MM.1S (cell line): Measurements from ENCODE around the gene XYLT1.

Experiments
- DNase-seq: peaks from one replicate; pipeline ENCODE4 v3.0.0-alpha.2; 2015
- H2AFZ ChIP-seq: fragments of 300-600 bp; sonication (generic); 2 replicates; pipeline ENCODE4 v1.6.0; 2016; ENCODE audit warnings: antibody characterized with exemption, low read length
- H3F3A ChIP-seq: fragments of 300-600 bp; sonication (generic); 2 replicates; pipeline ENCODE4 v1.6.1; 2016; ENCODE audit warnings: mild to moderate bottlenecking, antibody characterized with exemption, low read length, moderate library complexity, mixed read lengths; ENCODE audit not compliant: insufficient read depth
- H3K27ac ChIP-seq: fragments of 300-600 bp; sonication (generic); 2 replicates; pipeline ENCODE4 v1.5.1; 2016; ENCODE audit warnings: mild to moderate bottlenecking, low read length
- H3K27me3 ChIP-seq: fragments of 300-600 bp; sonication (generic); replicated peaks from 2 replicates; pipeline ENCODE4 v1.6.0; 2016; ENCODE audit warnings: low read length; ENCODE audit not compliant: insufficient read depth
- H3K36me3 ChIP-seq: fragments of 300-600 bp; sonication (generic); replicated peaks from 2 replicates; pipeline ENCODE4 v1.6.1; 2016; ENCODE audit warnings: mild to moderate bottlenecking, low read length, mixed read lengths; ENCODE audit not compliant: insufficient read depth
- H3K4me1 ChIP-seq: fragments of 300-600 bp; sonication (generic); 2 replicates; pipeline ENCODE4 v1.6.1; 2016; ENCODE audit warnings: low read length, mixed read lengths
- H3K4me2 ChIP-seq: fragments of 300-600 bp; sonication (generic); 2 replicates; pipeline ENCODE4 v1.6.0; 2016; ENCODE audit warnings: low read depth, low read length
- H3K4me3 ChIP-seq: fragments of 300-600 bp; sonication (generic); 2 replicates; pipeline ENCODE4 v1.5.1; 2016; ENCODE audit warnings: low read length, mixed read lengths
- H3K79me2 ChIP-seq: fragments of 300-600 bp; sonication (generic); 2 replicates; pipeline ENCODE4 v1.6.1; 2016; ENCODE audit warnings: mixed run types, low read length, mixed read lengths
- H3K9ac ChIP-seq: fragments of 300-600 bp; sonication (generic); 2 replicates; pipeline ENCODE4 v1.6.1; 2016; ENCODE audit warnings: low read length, mixed read lengths
- H3K9me2 ChIP-seq: fragments of 300-600 bp; sonication (generic); replicated peaks from 2 replicates; pipeline ENCODE4 v1.6.1; 2016; ENCODE audit warnings: mild to moderate bottlenecking, low read length, mixed read lengths; ENCODE audit not compliant: insufficient read depth
- H3K9me3 ChIP-seq: fragments of 300-600 bp; sonication (generic); replicated peaks from 2 replicates; pipeline ENCODE4 v1.6.1; 2016; ENCODE audit warnings: mild to moderate bottlenecking, low read length, mixed read lengths; ENCODE audit not compliant: insufficient read depth
- H4K20me1 ChIP-seq: fragments of 300-600 bp; sonication (generic); 2 replicates; pipeline ENCODE4 v1.6.1; 2016; ENCODE audit warnings: mild to moderate bottlenecking, low read length, moderate library complexity, mixed read lengths; ENCODE audit not compliant: insufficient read depth
- CTCF ChIP-seq: fragments of 300-600 bp; sonication (generic); IDR thresholded peaks from 2 replicates; pipeline ENCODE4 v1.5.1; 2016; ENCODE audit warnings: antibody characterized with exemption, low read length, mixed read lengths
- EZH2 ChIP-seq: fragments of 300-600 bp; sonication (generic); optimal IDR thresholded peaks from 2 replicates; pipeline ENCODE3; 2017; ENCODE audit warnings: low read depth, mild to moderate bottlenecking, antibody characterized with exemption, low read length, mixed read lengths
- EZH2phosphoT487 ChIP-seq: fragments of 300-600 bp; sonication (generic); IDR thresholded peaks from 2 replicates; pipeline ENCODE4 v1.6.1; 2018; ENCODE audit warnings: antibody characterized with exemption, low read length

The XYLT1 gene

GRCh38 chr16:17414916-17415315 lies 55.8 kb downstream of the XYLT1 start:
- H2AFZ ChIP-seq = no peak overlapping the region
- no peak overlapping the region for H3K4me2 ChIP-seq
- H3F3A ChIP-seq = 0 out of 2 replicates have a peak, but pooled peaks cover 6% of the 10 kb centered on the region
- H3K79me2 ChIP-seq = peaks cover 82% of the 10 kb centered on the region
- H3K9me2 ChIP-seq = no peaks in the 10 kb centered on the region
- TF ChIP-seq EZH2 = no peak
- TF ChIP-seq CTCF = no peak
- TF ChIP-seq EZH2phosphoT487 = no peak
- no peaks in the 10 kb centered on the region for H3K36me3 ChIP-seq
- no peaks in the 10 kb centered on the region for H3K9me3 ChIP-seq
- DNase-seq = no peak
- no peak overlapping the region for H3K27ac ChIP-seq
- H3K27me3 ChIP-seq = no peaks in the 10 kb centered on the region
- no peaks in the 10 kb centered on the region for H4K20me1 ChIP-seq
- H3K9ac ChIP-seq = no peak overlapping the region
- no peak overlapping the region for H3K4me3 ChIP-seq
- H3K4me1 ChIP-seq = peaks cover 25% of the 10 kb centered on the region

- Histone ChIP-seq H3K4me1 (peaks cover 30% of the 10 kb centered on the region), H3K79me2 (peaks cover 79% of the 10 kb centered on the region), H3F3A (0 out of 2 replicates have a peak, but pooled peaks cover 6% of the 10 kb centered on the region), H3K27me3 (no peaks in the 10 kb centered on the region), H3K4me3 (no peak overlapping the region), H3K9me3 (no peaks in the 10 kb centered on the region), H3K4me2 (no peak overlapping the region), H3K9me2 (no peaks in the 10 kb centered on the region), H3K27ac (no peak overlapping the region), H3K9ac (no peak overlapping the region), H2AFZ (no peak overlapping the region), H4K20me1 (no peaks in the 10 kb centered on the region), H3K36me3 (no peaks in the 10 kb centered on the region)
- DNase-seq = no peak
- TF ChIP-seq EZH2 = no peak
- TF ChIP-seq EZH2phosphoT487 = no peak
- TF ChIP-seq CTCF = no peak
These were observed 56.3 kb downstream of the XYLT1 start for GRCh38 chr16:17414421-17414820.

- no peak overlapping the region for H3K9ac ChIP-seq
- H2AFZ ChIP-seq = no peak overlapping the region
- peaks cover 39% of the 10 kb centered on the region for H3K4me1 ChIP-seq
- DNase-seq = no peak
- H4K20me1 ChIP-seq = no peaks in the 10 kb centered on the region
- TF ChIP-seq CTCF (no peak), EZH2 (no peak), EZH2phosphoT487 (no peak)
- H3K9me2 ChIP-seq = no peaks in the 10 kb centered on the region
- no peak overlapping the region for H3K27ac ChIP-seq
- H3K4me3 ChIP-seq = no peak overlapping the region
- no peak overlapping the region for H3K4me2 ChIP-seq
- H3K36me3 ChIP-seq = no peaks in the 10 kb centered on the region
- no peaks in the 10 kb centered on the region for H3K27me3 ChIP-seq
- no peaks in the 10 kb centered on the region for H3K9me3 ChIP-seq
- peaks cover 81% of the 10 kb centered on the region for H3K79me2 ChIP-seq
- H3F3A ChIP-seq = peaks cover 11% of the 10 kb centered on the region; the same call in 1 of the 2 replicates
These were observed 57.3 kb downstream of the XYLT1 start for GRCh38 chr16:17413508-17413907.
